DOHH2 (cell line): ENCODE data around the gene BCOR.

Experiments used
- H3F3A ChIP-seq: fragments of 200-600 bp; sonication (generic), shearing (Covaris generic); 2 replicates; pipeline ENCODE4 v1.6.0; 2016; ENCODE audit warnings: antibody characterized with exemption, mild to moderate bottlenecking; ENCODE audit not compliant: control insufficient read depth, insufficient read depth
- H3K27ac ChIP-seq: fragments of 200-600 bp; sonication (generic); 2 replicates; pipeline ENCODE4 v1.5.1; 2014; ENCODE audit warnings: low read depth, mild to moderate bottlenecking, low read length, moderate library complexity
- H3K27me3 ChIP-seq: fragments of 200-600 bp; sonication (generic); 2 replicates; pipeline ENCODE4 v1.6.1; 2014; ENCODE audit warnings: mild to moderate bottlenecking, low read length, mixed read lengths; ENCODE audit not compliant: control insufficient read depth
- H3K36me3 ChIP-seq: fragments of 200-600 bp; sonication (generic); 2 replicates; pipeline ENCODE4 v1.6.1; 2014; ENCODE audit warnings: mild to moderate bottlenecking, low read length, moderate library complexity, mixed read lengths; ENCODE audit not compliant: control insufficient read depth
- H3K4me1 ChIP-seq: fragments of 200-600 bp; sonication (generic); 2 replicates; pipeline ENCODE4 v1.6.1; 2014; ENCODE audit warnings: mild to moderate bottlenecking, low read length, mixed read lengths; ENCODE audit not compliant: control insufficient read depth
- H3K4me2 ChIP-seq: fragments of 200-600 bp; sonication (generic); 2 replicates; pipeline ENCODE4 v1.6.0; 2014; ENCODE audit warnings: mild to moderate bottlenecking, low read length, moderate library complexity
- H3K4me3 ChIP-seq: fragments of 200-600 bp; sonication (generic); 2 replicates; pipeline ENCODE4 v1.5.1; 2014; ENCODE audit warnings: mild to moderate bottlenecking, low read length, mixed read lengths
- H3K79me2 ChIP-seq: fragments of 200-600 bp; sonication (generic); 2 replicates; pipeline ENCODE4 v1.6.1; 2014; ENCODE audit warnings: mild to moderate bottlenecking, low read length, mixed read lengths; ENCODE audit not compliant: control insufficient read depth
- H3K9me2 ChIP-seq: fragments of 200-600 bp; sonication (generic); replicated peaks from 2 replicates; pipeline ENCODE4 v1.6.1; 2014; ENCODE audit warnings: mild to moderate bottlenecking, low read length, mixed read lengths; ENCODE audit not compliant: control insufficient read depth
- H3K9me3 ChIP-seq: fragments of 200-600 bp; sonication (generic); 2 replicates; pipeline ENCODE4 v1.6.1; 2014; ENCODE audit warnings: antibody characterized with exemption, low read length, mixed read lengths; ENCODE audit not compliant: control insufficient read depth, insufficient read depth
- H4K20me1 ChIP-seq: fragments of 200-600 bp; sonication (generic); 2 replicates; pipeline ENCODE4 v1.6.0; 2014; ENCODE audit warnings: low read depth, mild to moderate bottlenecking, antibody characterized with exemption, low read length, moderate library complexity; ENCODE audit not compliant: control insufficient read depth, insufficient read depth
- CTCF ChIP-seq: fragments of 200-600 bp; sonication (generic); IDR thresholded peaks from one replicate; pipeline ENCODE4 v1.5.1; 2014; ENCODE audit warnings: antibody characterized with exemption, mild to moderate bottlenecking, low read depth, low read length; ENCODE audit not compliant: poor library complexity, severe bottlenecking
- EZH2phosphoT487 ChIP-seq: fragments of 200-600 bp; sonication (generic); IDR thresholded peaks from 2 replicates; pipeline ENCODE4 v1.6.1; 2017; ENCODE audit warnings: borderline replicate concordance, mild to moderate bottlenecking, antibody characterized with exemption, low read length, moderate library complexity, mixed read lengths

Gene BCOR

GRCh38 chrX:40055495-40055894 is 42.3 kb downstream of the BCOR start:
- no peaks in the 10 kb centered on the region for H3F3A ChIP-seq
- no peaks in the 10 kb centered on the region for H3K27me3 ChIP-seq
- TF ChIP-seq EZH2phosphoT487, result no peak
- TF ChIP-seq CTCF, result no peak
- H3K4me2 ChIP-seq, result no peak overlapping the region
- H3K36me3 ChIP-seq, result peaks cover 96% of the 10 kb centered on the region
- H3K9me2 ChIP-seq, result no peaks in the 10 kb centered on the region
- no peaks in the 10 kb centered on the region for H3K79me2 ChIP-seq
- no peak overlapping the region for H3K27ac ChIP-seq
- no peaks in the 10 kb centered on the region for H3K9me3 ChIP-seq
- no peaks in the 10 kb centered on the region for H4K20me1 ChIP-seq
- no peak overlapping the region for H3K4me3 ChIP-seq
- no peaks in the 10 kb centered on the region for H3K4me1 ChIP-seq

GRCh38 chrX:40054793-40055192 is 43.0 kb downstream of the BCOR start:
- H4K20me1 ChIP-seq, result no peaks in the 10 kb centered on the region
- no peaks in the 10 kb centered on the region for H3K4me1 ChIP-seq
- H3K27ac ChIP-seq, result no peak overlapping the region
- H3K27me3 ChIP-seq, result no peaks in the 10 kb centered on the region
- H3K79me2 ChIP-seq, result no peaks in the 10 kb centered on the region
- TF ChIP-seq CTCF, result no peak
- TF ChIP-seq EZH2phosphoT487, result no peak
- no peaks in the 10 kb centered on the region for H3F3A ChIP-seq
- no peak overlapping the region for H3K4me3 ChIP-seq
- H3K9me3 ChIP-seq, result no peaks in the 10 kb centered on the region
- H3K36me3 ChIP-seq, result peaks cover 94% of the 10 kb centered on the region
- no peaks in the 10 kb centered on the region for H3K9me2 ChIP-seq
- H3K4me2 ChIP-seq, result no peak overlapping the region

- no peaks in the 10 kb centered on the region for H3K9me3 ChIP-seq
These were observed 47.2 kb downstream of the BCOR start for GRCh38 chrX:40050532-40050931.

More at GRCh38 chrX:40050532-40050931, 47.2 kb downstream of the BCOR start:
- peaks cover 65% of the 10 kb centered on the region for H3K36me3 ChIP-seq
- H3K27ac ChIP-seq, result no peak overlapping the region
- H3K9me2 ChIP-seq, result no peaks in the 10 kb centered on the region
- H3K4me3 ChIP-seq, result no peak overlapping the region
- no peaks in the 10 kb centered on the region for H3K4me1 ChIP-seq
- H3F3A ChIP-seq, result no peaks in the 10 kb centered on the region
- H3K79me2 ChIP-seq, result no peaks in the 10 kb centered on the region
- H3K4me2 ChIP-seq, result no peak overlapping the region
- TF ChIP-seq EZH2phosphoT487 (no peak), CTCF (no peak)
- no peaks in the 10 kb centered on the region for H4K20me1 ChIP-seq
- H3K27me3 ChIP-seq, result no peaks in the 10 kb centered on the region
